Astrocyte (in vitro differentiated cells and primary cell): Measurements from ENCODE around the gene SPIN2B.
"Not testable (repeated sequence)": the region's sequence is repeated elsewhere in the genome, so short reads cannot be mapped to it uniquely, and the experiment has no call there.

Experiments used
- EZH2 ChIP-seq: IDR thresholded peaks from 2 replicates; pipeline ENCODE4 v1.6.1; 2012; ENCODE audit warnings: mild to moderate bottlenecking, low read length, inconsistent platforms; ENCODE audit not compliant: insufficient read depth
- TF ChIP-seq, protein P1 (sequence below): IDR thresholded peaks from 2 replicates; pipeline ENCODE4 v1.5.1; 2011; ENCODE audit warnings: low read depth, mild to moderate bottlenecking, inconsistent platforms, low read length, moderate library complexity; ENCODE audit not compliant: insufficient read depth

DNA sequence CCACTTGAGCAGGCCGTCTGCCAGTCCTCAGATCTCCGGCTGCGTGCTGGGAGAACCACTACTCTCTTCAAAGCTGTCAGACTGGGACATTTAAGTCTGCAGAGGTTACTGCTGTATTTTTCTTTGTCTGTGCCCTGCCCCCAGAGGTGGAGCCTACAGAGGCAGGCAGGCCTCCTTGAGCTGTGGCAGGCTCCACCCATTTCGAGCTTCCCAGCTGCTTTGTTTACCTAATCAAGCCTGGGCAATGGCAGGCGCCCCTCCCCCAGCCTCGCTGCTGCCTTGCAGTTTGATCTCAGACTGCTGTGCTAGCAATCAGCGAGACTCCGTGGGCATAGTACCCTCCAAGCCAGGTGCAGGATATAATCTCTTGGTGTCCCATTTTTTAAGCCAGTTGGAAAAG is 30.9 kb upstream of the SPIN2B start:
- TF ChIP-seq, protein P1, sequence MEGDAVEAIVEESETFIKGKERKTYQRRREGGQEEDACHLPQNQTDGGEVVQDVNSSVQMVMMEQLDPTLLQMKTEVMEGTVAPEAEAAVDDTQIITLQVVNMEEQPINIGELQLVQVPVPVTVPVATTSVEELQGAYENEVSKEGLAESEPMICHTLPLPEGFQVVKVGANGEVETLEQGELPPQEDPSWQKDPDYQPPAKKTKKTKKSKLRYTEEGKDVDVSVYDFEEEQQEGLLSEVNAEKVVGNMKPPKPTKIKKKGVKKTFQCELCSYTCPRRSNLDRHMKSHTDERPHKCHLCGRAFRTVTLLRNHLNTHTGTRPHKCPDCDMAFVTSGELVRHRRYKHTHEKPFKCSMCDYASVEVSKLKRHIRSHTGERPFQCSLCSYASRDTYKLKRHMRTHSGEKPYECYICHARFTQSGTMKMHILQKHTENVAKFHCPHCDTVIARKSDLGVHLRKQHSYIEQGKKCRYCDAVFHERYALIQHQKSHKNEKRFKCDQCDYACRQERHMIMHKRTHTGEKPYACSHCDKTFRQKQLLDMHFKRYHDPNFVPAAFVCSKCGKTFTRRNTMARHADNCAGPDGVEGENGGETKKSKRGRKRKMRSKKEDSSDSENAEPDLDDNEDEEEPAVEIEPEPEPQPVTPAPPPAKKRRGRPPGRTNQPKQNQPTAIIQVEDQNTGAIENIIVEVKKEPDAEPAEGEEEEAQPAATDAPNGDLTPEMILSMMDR: not testable (repeated sequence)
- not testable (repeated sequence) for TF ChIP-seq EZH2
